GM19351 (cell line): ENCODE results near the gene ANKRD65.
"Not testable (repeated sequence)": the region's sequence is repeated elsewhere in the genome, so short reads cannot be mapped to it uniquely, and the experiment has no call there.

Experiments used
- ATAC-seq: cut with Tn5 transposase; IDR thresholded peaks from one replicate; pipeline ENCODE4 v1.9.1; 2021; ENCODE audit warnings: mild to moderate bottlenecking, moderate library complexity; ENCODE audit not compliant: unreplicated experiment

ANKRD65 gene

DNA sequence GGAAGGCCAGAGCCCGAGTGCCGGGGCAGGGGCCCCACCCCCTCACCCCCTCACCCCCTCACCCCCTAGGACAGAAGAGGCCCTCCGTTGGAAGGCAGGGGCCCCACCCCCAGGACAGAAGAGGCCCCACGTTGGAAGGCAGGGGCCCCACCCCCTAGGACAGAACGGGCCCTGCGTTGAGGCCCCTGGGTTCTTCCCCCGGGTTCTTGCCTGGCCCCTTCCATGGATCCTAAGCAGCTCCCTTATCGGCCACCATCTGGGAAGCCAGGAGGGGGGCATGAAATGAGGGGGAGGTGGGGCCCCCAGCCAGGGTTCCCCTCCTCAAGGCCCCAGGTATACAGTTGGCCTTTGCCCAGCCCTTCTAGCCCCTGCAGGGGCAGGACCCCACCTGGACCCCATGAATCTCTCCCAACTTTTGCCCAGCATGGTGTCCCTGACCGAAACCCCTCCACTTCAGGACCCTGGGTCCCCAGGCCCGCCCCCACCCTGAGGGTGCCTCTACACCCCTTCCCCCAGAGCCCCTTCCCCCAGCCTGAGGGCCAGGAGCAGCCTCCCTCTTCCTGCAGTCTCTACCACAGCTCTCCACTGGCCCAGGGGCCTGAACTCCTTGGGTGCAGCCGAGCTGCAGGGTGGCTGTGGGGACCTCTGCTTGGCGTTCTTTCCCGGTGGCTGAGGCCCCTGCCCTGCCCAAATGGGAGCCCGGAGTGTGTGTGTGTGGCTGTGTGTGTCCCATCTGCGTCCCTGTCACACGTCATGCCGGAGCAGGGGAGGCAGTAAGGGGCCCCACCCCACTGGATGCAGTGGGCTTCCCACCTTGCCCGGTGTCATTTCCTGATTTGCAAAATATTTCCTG is 10.1 kb upstream of the ANKRD65 start:
- no peak for ATAC-seq

DNA sequence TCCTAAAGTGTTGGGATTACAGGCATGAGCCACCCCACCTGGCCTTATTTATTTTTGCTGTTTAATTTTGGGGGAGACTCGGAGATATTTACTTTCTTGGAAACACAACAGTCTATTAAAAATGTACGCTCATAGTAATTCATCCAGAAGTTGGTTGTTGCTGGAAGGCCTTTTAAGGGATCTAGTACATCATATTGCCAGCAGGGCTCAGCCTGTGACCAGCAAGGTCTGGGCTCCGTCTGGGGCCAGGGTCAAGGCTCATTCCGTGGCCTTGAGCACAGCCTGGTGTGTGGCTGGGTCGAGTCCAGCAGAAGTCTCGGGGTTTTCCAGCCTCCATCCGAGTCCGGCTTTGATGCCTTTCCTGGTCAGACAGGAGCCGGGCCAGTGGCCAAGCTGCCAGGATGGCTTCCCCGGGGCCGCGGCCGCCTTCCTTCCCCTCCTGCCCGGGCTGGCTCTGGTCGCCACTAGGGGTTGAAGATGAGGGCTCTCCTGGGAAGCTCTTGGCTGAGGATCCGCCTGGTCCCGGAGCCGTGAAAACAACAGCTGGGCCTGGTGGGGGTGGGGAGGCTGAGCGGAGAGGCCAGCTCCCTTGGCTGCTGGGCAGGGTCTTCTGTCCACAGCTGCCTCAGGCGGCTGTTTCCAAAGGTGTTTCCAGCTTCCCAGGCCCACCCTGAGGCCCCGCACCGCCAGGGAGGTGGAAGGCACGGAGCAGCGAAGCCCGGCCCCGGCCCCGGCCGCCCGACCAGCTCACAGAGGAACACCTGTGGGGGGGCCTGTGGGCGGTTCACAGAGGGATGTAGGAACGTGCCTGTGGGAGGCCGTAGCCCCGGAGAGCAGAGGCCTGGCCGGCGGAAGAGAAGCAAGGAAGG is 9.3 kb upstream of the ANKRD65 start:
- no peak for ATAC-seq

DNA sequence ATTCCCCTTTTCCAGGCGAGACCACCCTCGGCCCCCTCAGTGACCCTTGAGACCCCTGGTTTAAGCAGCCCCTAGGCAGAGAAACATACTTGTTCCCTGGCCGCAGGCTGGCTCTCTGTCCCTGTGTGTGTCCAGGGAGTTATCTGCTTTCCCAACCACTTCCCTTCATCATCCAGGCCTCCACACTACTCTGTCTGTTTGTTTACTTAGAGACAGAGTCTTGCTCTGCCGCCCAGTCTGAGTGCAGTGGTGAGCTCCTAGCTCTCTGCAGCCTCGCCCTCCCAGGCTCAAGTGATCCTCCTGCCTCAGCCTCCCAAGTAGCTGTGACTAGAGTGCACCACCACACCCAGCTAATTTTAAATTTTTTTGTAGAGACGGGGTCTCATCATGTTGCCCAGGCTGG is 8.6 kb upstream of the ANKRD65 start:
- no peak for ATAC-seq

DNA sequence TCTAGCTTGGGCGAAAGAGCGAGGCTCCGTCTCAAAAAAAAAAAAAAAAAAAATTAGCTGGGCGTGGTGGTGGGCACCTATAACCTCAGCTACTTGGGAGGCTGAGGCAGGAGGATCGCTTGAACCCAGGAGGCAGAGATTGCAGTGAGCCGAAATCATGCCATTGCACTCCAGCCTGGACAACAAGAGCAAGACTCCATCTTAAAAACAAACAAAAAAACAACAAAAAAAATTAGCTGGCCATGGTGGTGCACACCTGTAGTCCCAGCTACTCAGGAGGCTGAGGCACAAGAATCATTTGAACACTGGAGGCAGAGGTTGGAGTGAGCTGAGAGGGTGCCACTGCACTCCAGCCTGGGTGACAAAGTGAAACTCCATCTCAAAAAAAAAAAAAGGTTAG is 7.9 kb upstream of the ANKRD65 start:
- ATAC-seq = not testable (repeated sequence)

DNA sequence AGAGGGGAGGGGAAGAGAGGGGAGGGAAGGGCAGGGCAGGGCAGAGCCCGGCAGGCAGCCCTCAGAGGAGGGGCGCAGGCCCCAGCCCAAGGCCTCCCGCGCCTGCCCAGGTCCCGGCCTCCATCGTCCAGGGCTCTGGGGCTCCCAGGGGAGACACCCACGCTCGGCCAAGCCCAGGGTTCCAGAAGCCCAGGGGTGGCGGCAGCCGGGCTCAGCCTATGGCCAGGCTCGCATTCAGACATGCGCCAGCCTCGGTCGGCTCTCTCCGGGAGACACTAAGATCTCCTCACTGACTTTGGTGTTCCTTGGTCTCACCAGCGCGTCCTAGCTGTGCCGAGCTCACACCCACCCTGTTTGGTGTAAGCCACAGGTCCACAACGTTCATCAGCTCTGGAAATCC is 7.1 kb upstream of the ANKRD65 start:
- ATAC-seq = no peak

DNA sequence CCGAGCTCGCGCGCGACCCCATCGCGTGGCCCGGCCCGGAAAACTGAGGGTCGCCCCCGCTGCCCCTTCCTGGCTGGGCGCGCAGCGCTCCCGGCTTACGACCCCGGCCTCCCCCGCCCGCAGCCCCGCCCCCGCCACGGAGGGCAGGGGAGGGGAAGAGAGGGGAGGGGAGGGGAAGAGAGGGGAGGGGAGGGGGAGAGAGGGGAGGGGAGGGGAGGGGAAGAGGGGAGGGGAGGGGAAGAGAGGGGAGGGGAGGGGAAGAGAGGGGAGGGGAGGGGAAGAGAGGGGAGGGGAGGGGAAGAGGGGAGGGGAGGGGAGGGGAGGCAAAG is 6.7 kb upstream of the ANKRD65 start:
- no peak for ATAC-seq

DNA sequence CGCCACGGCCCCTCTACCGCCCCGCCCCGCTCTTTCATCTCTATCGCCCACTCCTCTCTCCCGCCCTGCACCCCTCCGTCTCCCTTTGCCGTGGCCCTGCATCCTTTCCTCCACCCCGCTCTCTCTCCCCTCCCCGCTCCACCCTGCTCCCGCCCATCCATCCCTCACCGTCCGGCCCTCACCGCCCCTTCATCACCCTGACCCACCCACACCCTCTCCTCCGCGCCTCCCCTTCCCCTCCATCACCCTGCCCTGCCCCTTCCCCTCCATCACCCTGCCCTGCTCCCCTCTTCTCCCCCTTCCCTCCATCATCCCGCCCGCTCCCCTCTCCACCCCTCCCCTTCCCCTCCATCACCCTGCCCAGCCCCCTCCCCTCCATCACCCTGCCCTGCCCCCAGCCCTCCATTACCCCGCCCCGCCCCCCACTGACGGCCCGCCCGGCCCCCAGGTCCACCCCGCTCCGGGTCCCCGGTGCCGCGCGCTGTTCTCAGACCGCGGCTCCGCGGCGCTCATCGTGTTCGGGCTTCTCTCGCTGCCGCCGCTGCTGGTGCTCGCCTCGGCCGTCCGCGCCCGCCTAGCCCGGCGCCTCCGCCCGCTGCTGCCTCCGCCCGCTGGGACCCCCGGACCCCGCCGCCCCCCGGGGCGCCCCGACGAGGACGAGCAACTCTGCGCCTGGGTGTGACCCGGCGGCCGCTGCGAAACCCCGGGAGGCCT is 6.2 kb upstream of the ANKRD65 start:
- no peak for ATAC-seq

DNA sequence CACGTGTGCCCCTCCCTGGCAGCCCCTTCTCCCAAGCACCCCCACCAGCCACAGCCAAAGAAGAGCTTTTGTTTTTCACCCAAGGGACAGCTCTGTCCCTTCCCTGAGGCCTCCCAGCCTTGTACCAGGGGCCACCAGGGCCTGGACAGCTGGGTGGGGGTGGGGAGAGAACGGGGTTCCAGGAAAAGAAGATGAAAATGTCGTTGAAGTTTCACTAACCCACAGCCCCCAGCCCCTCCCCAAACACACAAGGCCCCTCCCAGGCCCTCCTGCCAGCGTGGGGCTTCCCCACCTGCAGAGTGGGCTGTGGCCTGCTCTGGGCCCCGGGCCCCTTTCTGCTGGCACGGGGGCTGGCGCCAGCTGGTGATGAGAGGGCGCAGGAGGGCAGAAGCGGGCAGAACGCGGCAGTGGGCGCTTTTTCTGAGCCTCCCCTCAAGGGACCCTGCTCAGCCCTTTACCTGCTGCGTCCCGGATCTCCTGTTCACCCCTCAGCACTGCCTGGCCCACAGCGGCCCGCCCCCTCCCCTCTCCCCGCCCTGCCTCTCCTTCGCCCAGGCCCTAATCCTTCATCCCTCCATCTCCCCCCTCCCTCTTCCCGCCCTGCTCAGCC is 5.5 kb upstream of the ANKRD65 start:
- no peak for ATAC-seq

DNA sequence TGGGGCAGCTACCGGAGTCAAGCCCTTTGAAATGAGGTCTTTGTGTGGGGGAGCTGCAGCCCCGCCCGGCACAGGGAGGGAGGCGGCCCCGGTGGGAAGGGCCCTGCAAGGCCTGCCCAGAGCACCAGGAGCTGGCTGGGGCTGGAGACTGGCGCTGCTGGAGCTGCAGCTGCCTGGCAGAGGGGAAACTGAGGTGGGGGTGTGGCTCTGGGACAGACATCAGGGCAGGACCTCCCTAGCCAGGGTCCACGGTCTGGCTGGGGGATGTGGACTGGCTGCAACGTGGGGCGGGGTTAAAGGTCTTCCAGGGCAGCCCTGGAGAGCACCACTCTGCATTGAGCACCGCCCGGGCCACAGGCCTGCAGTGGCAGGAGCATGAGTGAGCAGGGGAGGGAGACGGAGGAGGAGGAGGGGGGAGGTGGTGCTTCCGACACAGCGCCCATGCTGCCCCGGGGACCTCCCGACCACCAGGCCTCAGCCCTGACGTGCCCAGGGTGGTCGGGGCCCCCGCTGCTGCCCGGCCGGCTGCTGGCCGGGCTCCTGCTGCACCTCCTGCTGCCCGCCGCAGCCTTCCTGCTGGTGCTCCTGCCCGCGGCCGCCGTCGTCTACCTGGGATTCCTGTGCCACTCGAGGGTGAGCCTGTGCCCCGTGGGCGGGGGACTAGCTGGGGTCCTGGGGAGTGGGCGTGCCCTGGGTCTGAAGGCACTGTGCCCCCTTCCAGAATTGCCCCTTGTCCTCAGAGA is 4.8 kb upstream of the ANKRD65 start:
- ATAC-seq = no peak

DNA sequence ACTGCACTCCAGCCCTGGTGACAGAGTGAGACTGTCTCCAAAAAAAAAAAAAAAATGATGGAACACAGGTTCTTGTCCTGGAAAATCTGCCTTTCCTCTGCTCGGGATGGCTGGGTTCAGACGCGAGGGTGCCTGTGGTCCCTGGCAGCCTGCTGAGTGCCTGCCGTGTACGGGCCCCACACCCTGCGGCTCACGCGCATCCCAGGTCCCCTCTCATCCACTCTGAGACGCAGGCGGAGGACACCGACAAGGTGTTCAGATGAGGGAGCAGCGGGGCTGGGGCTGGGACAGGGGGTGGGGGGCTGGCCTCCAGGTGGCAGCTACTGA is 4.3 kb upstream of the ANKRD65 start:
- no peak for ATAC-seq

DNA sequence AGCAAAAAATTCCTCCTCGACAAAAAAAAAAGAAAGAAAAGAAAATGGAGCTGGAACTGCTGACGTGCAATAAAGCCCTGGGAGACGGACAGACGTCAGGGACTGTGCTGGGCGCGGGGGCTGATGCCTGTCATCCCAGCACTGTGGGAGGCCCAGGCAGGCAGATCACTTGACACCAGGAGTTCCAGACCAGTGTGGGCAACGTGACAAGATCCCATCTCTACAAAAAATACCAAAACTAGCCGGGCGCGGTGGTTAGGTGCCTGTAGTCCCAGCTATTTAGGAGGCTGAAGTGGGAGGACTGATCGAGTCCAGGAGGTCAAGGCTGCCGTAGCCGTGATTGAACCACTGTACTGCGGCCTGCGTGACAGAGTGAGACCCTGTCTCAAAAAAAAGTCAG is 3.6 kb upstream of the ANKRD65 start:
- no peak for ATAC-seq

DNA sequence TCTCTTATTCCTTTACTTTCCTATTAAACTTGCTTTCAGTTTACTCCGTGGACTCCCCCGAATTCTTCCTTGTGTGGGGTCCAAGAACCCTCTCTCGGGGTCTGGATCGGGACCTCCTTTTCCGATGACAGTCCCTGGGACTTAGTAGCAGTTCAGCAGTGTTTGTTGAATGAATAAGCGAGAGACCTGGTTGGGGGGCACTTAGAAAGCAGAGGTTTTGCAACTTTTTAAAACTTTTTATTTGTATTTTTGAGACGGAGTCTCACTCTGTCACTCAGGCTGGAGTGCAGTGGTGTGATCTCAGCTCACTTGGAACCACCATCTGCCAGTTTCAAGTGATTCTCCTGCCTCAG is 2.1 kb upstream of the ANKRD65 start:
- ATAC-seq = no peak

DNA sequence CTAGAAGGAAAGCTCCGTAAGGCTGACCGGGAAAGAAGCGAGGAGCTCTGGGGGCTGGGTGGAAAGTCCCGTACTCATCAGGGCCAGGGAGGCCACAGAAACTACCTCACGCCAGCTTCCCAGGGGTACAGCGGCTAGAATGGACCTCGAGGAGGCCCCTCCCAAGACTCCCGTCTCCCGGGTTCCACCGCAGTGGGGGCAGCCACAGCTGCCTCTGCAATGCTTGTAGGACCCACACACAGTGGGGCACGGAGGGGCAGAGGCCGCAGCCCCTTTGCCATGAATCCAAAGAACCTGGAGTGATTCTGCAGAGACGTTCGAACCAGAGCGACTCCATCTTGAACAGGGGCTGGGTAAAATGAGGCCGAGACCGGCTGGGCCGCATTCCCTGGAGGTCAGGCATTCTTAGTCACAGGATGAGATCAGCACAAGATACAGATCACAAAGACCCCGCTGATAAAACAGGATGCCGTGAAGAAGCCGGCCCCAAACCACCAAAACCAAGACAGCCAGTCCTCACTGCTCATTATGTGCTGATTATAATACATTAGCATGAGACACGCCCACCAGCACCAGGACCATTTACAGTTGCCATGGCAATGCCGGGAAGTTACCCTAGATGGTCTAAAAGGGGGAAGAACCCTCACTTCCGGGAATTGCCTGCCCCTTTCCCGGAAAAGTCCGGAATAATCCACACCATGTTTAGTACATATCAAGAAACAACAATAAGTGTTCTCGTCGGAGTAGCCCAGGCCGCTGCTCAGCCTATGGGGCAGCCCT is 1.6 kb upstream of the ANKRD65 start:
- no peak for ATAC-seq

DNA sequence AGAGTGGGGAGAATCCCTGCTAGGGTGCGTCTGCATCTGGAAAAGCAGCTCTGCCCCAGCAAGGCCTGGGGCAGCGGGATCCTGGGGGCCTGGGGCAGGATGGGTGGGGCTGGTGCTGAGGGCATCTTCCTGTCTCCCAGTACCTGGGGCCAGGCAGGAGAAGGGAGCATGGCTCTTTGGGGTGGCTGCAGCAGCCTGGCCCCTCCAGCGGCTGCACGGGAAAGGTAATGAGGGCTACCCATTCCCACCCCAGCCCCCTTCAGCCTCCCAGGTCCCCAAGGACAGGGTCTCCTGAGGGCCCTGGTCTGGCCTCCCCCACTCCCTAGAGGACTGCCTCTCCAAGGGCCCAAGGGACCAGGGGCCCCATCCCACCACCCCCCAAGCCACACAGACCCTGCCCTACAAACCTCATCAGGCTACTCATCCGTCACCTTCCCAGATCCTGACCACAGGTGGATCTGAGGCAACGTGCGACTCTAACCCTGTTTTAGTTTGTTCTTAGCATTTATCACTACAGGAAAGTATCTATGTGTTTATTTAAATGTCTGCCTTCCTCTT is 910 bp upstream of the ANKRD65 start:
- ATAC-seq = no peak

DNA sequence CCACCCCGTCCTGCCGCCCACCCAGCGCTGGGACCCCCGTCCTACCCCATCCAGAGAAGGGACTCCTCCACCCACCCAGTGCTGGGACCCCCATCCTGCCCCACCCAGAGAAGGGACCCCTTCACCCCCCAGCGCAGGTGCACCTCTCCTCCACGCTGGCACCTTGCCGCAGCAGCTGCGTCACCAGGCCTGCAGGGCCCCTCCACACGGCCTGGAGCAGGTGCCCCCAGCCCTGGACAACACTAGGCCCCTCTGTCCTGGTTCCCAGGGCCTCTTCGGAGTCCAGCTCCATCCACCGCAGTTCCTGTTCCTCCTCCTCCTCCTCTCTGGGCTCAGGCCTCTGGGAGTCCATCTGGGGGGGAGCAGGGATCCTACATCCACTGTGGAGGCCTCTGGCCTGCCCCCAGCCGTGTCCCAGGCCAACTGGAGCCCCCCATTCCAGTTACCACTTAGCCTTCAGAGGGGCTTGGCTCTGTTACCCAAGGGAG is 378 bp downstream of the ANKRD65 start:
- ATAC-seq = no peak

DNA sequence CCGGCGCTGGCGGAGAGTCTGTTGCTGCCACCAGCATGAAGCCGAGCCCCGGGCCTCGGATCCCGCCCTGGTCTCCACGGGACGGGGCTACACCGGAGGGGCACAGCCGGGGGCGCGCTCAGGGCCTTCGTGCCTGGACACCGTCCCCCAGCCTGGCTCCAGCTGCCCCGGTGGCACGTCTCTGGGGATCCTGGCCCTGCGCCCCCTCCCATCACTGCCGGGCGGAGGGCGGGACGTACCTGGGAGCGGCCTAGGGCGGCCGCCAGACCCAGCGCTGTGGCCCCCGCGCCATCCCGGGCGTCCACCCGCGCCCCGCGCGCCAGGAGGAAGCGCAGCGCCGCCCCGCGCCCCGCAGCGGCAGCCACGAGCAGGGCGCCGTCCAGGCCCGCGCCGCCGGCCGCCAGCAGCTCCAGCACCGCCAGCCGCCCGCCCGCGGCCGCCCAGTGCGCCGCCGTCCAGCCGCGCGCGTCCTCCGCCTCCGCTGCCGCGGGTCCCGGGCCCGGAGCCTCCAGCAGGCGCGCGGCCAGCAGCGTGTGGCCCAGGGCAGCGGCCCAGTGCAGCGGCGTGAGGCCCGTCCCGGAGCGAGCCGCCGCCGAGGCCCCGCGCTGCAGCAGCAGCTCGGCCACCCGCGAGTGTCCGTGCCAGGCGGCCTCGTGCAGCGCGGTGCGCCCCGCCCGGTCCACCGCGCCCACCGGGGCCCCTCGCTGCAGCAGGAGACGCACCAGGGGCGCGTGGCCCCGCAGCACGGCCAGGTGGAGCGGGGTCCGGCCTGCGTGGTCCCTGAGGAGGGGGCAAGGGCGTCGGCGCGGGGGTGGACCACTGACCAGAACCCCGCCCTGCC is 1.0 kb downstream of the ANKRD65 start:
- no peak for ATAC-seq

DNA sequence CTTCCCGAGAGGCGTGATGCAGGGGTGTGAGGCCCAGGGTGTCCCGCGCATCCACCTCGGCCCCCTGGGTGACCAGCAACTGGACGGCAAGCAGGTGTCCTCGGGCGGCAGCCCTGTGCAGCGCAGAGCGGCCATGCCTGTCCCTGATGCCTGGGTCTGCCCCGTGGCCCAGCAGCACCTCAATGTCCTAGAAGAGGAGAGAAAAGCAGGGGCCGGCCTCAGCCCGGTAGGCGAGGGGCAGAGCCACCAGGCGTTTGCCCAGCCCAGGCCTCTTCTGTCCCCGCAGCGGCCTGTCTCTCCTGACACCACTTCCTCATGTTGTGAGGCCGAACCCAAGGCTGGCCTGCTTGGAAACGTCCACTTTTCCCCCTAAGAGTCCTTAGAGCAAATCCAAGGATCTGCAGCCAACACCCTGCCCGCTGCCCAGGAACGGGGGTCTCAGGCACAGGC is 1.7 kb downstream of the ANKRD65 start:
- no peak for ATAC-seq
